ENCODE measurements around the gene NARS2. TPM values are rescaled to one million over a fixed set of nuclear protein-coding genes. Genes with fewer than 3 reads are reported as not detected.

NARS2 gene
- total and polyA plus RNA-seq, 10 of the 15 experiments (the other 5 are each of a cell fraction or from before 2014, with no cell fraction given) = 22.2 to 45.3 (median 36.3) TPM

- TF ChIP-seq CUX1 (IDR thresholded peaks at IDR 0.05; ENCODE audit: insufficient replicate concordance, low read depth, low read length) = peak; percentile 65
- TF ChIP-seq BMI1 (IDR thresholded peaks at IDR 0.05; ENCODE audit: borderline replicate concordance) = no peak; the same call in 1 of the 2 replicates
- TF ChIP-seq NR2F1 (conservative IDR thresholded peaks at IDR 0.05) = no peak
- TF ChIP-seq SREBF1 (IDR thresholded peaks at IDR 0.05; ENCODE audit: low read length) = no peak
- peak; percentile 88 for TF ChIP-seq MEF2B (IDR thresholded peaks at IDR 0.05; ENCODE audit: partially characterized antibody, poor library complexity, severe bottlenecking)
- no peak; the same call in 1 of the 2 replicates for TF ChIP-seq USF2 (IDR thresholded peaks at IDR 0.05; ENCODE audit: borderline replicate concordance, low read depth, low read length)
- no peak for TF ChIP-seq SIN3A (IDR thresholded peaks at IDR 0.05; ENCODE audit: low read depth, low read length)
- TF ChIP-seq GATAD2B (conservative IDR thresholded peaks at IDR 0.05; ENCODE audit: low read depth) = peak; percentile 50
- TF ChIP-seq ZNF622 (IDR thresholded peaks at IDR 0.05) = no peak
- peak; percentile 70 for TF ChIP-seq RAD51 (IDR thresholded peaks at IDR 0.05)
- TF ChIP-seq PAX5 (IDR thresholded peaks at IDR 0.05; ENCODE audit: borderline replicate concordance, low read depth, low read length) = no peak; the same call in 1 of the 2 replicates
- TF ChIP-seq HSF1 (IDR thresholded peaks at IDR 0.05; ENCODE audit: low read depth, low read length) = no peak
- no peak for TF ChIP-seq MTA3 (IDR thresholded peaks at IDR 0.05; ENCODE audit: borderline replicate concordance, low read length)
- no peak for TF ChIP-seq REST (IDR thresholded peaks at IDR 0.05; ENCODE audit: low read depth, low read length)
- peak; percentile 85 for TF ChIP-seq ATF2 (IDR thresholded peaks at IDR 0.05; ENCODE audit: low read length)
- TF ChIP-seq STAT1 (conservative IDR thresholded peaks at IDR 0.05) = no peak
- TF ChIP-seq MEF2A (IDR thresholded peaks at IDR 0.05; ENCODE audit: insufficient read depth, low read depth, low read length) = peak; percentile 71; the same call in 1 of the 2 replicates
Observed at GRCh38 chr11:78465169-78465942, 109.3 kb downstream of the NARS2 start (continued).
